Calu3 (cell line): ENCODE data around the gene CRACR2B. TPM values are rescaled to one million over a fixed set of nuclear protein-coding genes. Genes with fewer than 3 reads are reported as not detected.
A peak's percentile ranks its signal among the peaks of the same experiment; 100 is the strongest.

Experiments used
- Bru-seq: library from RNA; stranded (reverse); fragments of 400-500 nt; gene quantifications from one replicate; lab custom pipeline; 2021; lab: Mats Ljungman, UMichigan
- BruChase-seq, 2 experiments: library from RNA; stranded (reverse); fragments of 400-500 nt; gene quantifications; one replicate each; lab custom pipeline; 2021; lab: Mats Ljungman, UMichigan
- BruUV-seq: library from RNA; stranded (reverse); fragments of 400-500 nt; replicated peaks from 2 replicates; lab custom pipeline; 2021; lab: Mats Ljungman, UMichigan
- CTCF ChIA-PET: fragments of 300-600 bp; sonication (Branson Sonifier 250); formaldehyde crosslinking; loops from one replicate; lab custom pipeline; 2022; ENCODE audit warnings: antibody characterized with exemption; lab: Charles Lee
- DNase-seq: peaks from one replicate; pipeline ENCODE4 v3.0.0; 2022
- H3K27ac Mint-ChIP-seq: one replicate; pipeline ENCODE4 v1.8.0; 2022; ENCODE audit warnings: mixed read lengths; ENCODE audit not compliant: unreplicated experiment
- H3K27me3 Mint-ChIP-seq: one replicate; pipeline ENCODE4 v1.8.0; 2022; ENCODE audit warnings: mixed read lengths; ENCODE audit not compliant: unreplicated experiment
- H3K36me3 Mint-ChIP-seq: one replicate; pipeline ENCODE4 v1.8.0; 2022; ENCODE audit warnings: mild to moderate bottlenecking, moderate library complexity, mixed read lengths; ENCODE audit not compliant: insufficient read depth, unreplicated experiment
- H3K4me1 Mint-ChIP-seq: one replicate; pipeline ENCODE4 v1.8.0; 2022; ENCODE audit warnings: mild to moderate bottlenecking, low read depth, mixed read lengths; ENCODE audit not compliant: unreplicated experiment
- H3K4me3 Mint-ChIP-seq: one replicate; pipeline ENCODE4 v1.8.0; 2022; ENCODE audit warnings: mild to moderate bottlenecking, low read depth, moderate library complexity, mixed read lengths; ENCODE audit not compliant: unreplicated experiment
- H3K9me3 Mint-ChIP-seq: one replicate; pipeline ENCODE4 v1.8.0; 2022; ENCODE audit warnings: low read depth, mixed read lengths; ENCODE audit not compliant: unreplicated experiment
- intact Hi-C: fragments of 100-400 bp; cut with micrococcal nuclease; formaldehyde crosslinking; loops from one replicate; pipeline ENCODE4 v1.10.0; 2022; ENCODE audit not compliant: unreplicated experiment
- long read RNA-seq: library from polyadenylated mRNA; stranded (forward); transcript quantifications from one replicate; pipeline ENCODE4 v2.0.0, GENCODE V29; 2022
- total RNA-seq: library from RNA; stranded (reverse); gene quantifications from 2 replicates; pipeline ENCODE4 v1.2.3, GENCODE V29; 2022
- TF ChIP-seq, protein P1 (sequence below): fragments of 200-600 bp; IDR thresholded peaks from one replicate; pipeline ENCODE4 v1.8.0; 2022; ENCODE audit warnings: antibody characterized with exemption; ENCODE audit not compliant: unreplicated experiment

The CRACR2B gene
- total RNA-seq (33.4 and 35.3 TPM in 2 replicates), Bru-seq, nascent RNA (percentile 43 among the genes with signal in this experiment), BruChase-seq, experiment 1, labeled RNA remaining after a 6-hour chase (percentile 61 among the genes with signal in this experiment), BruChase-seq, experiment 2, labeled RNA remaining after a 2-hour chase (percentile 61 among the genes with signal in this experiment)
- long read RNA-seq, transcript CRACR2B-208 (2 exons, 2,440 nt), result minor isoform, 5 of 72 reads
- long read RNA-seq, transcript CRACR2B-202 (9 exons, 1,578 nt), result major isoform, 7 of 72 reads
- long read RNA-seq, partial matches to known transcripts, result 14 of 72 reads
- long read RNA-seq, other reads (novel, unspliced or antisense), result 43 of 72 reads

DNA sequence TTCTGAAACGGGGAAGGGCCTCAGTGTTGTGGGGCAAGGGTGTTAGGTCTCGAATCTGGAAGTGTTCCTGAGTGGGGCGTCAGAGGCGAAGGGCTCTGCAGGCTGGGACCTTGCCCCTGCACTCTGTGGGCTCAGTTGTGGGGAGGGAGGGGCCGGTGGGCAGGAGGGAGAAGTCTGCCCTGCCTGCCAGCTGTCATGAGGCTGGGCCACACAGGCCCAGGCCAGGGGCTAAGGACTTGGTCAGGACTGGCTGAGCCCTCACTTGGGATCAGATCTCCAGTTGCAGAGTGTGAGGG is at the start of gene CRACR2B:
CRACR2B (plus strand) TSS at position 23 of the 296 bp plus-strand sequence. CDS start 689 bp downstream, outside the sequence.
- Mint-ChIP-seq H3K27me3 (no peaks in the 10 kb centered on the region), H3K4me1 (peaks cover 45% of the 10 kb centered on the region), H3K27ac (peak within 1 kb of the TSS; percentile 75), H3K4me3 (peak within 1 kb of the TSS; percentile 78), H3K36me3 (peaks cover 88% of the 10 kb centered on the region), H3K9me3 (no peaks in the 10 kb centered on the region)
- CTCF ChIA-PET, result interaction anchor here (0.9 kb wide), 1 partner anchor 19 kb away, joined by 3 read pairs; no protein-coding TSS in a partner anchor
- BruUV-seq, result no TSS peak
- DNase-seq, result no peak
- intact Hi-C loops, result no loop called here
- TF ChIP-seq, protein P1, sequence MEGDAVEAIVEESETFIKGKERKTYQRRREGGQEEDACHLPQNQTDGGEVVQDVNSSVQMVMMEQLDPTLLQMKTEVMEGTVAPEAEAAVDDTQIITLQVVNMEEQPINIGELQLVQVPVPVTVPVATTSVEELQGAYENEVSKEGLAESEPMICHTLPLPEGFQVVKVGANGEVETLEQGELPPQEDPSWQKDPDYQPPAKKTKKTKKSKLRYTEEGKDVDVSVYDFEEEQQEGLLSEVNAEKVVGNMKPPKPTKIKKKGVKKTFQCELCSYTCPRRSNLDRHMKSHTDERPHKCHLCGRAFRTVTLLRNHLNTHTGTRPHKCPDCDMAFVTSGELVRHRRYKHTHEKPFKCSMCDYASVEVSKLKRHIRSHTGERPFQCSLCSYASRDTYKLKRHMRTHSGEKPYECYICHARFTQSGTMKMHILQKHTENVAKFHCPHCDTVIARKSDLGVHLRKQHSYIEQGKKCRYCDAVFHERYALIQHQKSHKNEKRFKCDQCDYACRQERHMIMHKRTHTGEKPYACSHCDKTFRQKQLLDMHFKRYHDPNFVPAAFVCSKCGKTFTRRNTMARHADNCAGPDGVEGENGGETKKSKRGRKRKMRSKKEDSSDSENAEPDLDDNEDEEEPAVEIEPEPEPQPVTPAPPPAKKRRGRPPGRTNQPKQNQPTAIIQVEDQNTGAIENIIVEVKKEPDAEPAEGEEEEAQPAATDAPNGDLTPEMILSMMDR, result no peak

DNA sequence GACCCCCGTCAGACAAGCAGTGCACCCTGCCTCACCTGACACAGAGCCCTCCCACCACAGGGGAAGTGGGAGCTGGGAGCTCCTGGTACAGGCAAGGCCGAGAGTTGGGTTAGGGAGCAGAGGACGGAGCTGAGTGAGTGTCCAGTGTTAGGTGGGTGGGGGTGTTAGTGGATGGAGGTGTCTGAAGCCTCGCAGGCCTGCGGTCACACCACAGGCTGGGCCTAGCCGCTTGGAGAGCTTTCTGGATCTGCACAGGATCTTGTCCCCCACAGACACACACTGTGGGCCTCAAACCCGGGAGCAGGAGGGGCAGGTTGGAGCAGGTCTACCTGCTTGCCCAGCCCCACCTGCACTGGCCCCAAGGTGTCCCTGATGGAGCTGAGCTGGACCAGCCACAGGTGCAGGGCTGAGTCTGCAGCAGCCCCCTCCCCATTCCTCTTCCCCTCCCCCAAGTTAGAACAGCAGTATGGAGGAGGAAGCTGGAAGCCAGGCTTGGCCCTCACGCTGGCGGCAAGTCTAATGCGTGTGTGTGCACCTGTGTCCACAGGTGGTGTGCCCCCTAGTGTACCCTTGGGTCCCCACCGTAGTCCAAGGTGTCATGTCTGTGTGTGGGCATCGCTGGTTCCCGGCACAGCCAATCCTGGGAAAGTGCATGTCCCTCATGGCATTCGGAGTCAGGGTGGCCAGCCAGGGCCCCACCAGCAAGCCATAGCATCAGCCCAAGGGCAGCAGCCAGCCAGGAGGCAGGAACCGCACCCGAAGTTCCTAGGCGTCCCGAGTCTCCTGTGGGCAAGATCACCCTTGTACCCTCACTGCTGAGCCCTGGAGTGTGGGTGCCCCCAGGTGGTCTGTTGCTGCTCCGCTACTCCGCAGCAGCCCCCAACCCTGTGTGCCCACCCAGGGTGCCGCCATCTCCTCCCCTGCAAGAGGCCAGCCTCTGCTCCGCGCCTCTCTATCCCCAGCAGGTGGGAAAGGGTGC is 48.5 kb upstream of the CRACR2B start:
- CTCF ChIA-PET, result interaction anchor here (0.6 kb wide), 1 partner anchor 68 kb away, joined by 3 read pairs; no protein-coding TSS in a partner anchor

GRCh38 chr11:779955-780532 is 47.7 kb upstream of the CRACR2B start:
- no peak for DNase-seq
- Mint-ChIP-seq H3K4me3 (no peak overlapping the region), H3K36me3 (peaks cover 66% of the 10 kb centered on the region), H3K9me3 (no peaks in the 10 kb centered on the region), H3K27ac (no peak overlapping the region), H3K4me1 (peaks cover 10% of the 10 kb centered on the region), H3K27me3 (no peaks in the 10 kb centered on the region)
- TF ChIP-seq, protein P1, result no peak
- intact Hi-C loops, result no loop called here
- BruUV-seq, result no TSS peak
- CTCF ChIA-PET, result no interaction called here

More for the DNA sequence above, 48.5 kb upstream of the CRACR2B start:
- H3K27me3 Mint-ChIP-seq, result no peaks in the 10 kb centered on the region
- no peak overlapping the region for H3K4me3 Mint-ChIP-seq
- no peaks in the 10 kb centered on the region for H3K9me3 Mint-ChIP-seq
- TF ChIP-seq, protein P1, result no peak
- TSS peak; percentile 10 for BruUV-seq
- no peak for DNase-seq
- no peak overlapping the region for H3K27ac Mint-ChIP-seq
- peaks cover 13% of the 10 kb centered on the region for H3K4me1 Mint-ChIP-seq
- intact Hi-C loops, result no loop called here
- H3K36me3 Mint-ChIP-seq, result peaks cover 63% of the 10 kb centered on the region
